Stimulated activated CD4-positive, alpha-beta T cell treated with anti-CD3 and anti-CD28 coated beads, Interleukin-15, amount 100 ng/mL, for 24 hours (primary cell): ENCODE measurements around the gene PLEKHJ1.

ENCODE experiments used
- DNase-seq: peaks from one replicate; pipeline ENCODE4 v3.0.0-alpha.2; 2020

Gene PLEKHJ1

DNA sequence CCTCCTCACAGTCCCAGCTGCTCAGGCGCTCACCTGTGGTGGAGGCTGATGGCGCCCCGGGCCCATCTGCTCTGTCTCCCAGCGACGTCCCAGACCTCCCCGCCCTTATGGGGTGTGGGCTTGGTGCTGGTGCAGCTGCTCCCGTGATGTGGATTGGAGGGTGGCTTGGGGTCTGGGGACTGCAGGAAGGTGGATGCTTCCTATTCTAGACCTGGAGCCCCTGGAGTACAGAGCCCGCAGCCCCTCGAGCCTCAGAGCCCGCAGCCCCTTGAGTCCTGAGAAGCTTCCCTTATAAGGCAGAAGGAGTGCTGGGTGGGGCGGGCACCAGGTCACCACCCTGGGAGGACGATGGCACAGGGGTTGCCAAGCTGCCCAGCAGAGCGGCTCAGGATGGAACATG lies 40.8 kb downstream of the PLEKHJ1 start:
- DNase-seq = no peak

DNA sequence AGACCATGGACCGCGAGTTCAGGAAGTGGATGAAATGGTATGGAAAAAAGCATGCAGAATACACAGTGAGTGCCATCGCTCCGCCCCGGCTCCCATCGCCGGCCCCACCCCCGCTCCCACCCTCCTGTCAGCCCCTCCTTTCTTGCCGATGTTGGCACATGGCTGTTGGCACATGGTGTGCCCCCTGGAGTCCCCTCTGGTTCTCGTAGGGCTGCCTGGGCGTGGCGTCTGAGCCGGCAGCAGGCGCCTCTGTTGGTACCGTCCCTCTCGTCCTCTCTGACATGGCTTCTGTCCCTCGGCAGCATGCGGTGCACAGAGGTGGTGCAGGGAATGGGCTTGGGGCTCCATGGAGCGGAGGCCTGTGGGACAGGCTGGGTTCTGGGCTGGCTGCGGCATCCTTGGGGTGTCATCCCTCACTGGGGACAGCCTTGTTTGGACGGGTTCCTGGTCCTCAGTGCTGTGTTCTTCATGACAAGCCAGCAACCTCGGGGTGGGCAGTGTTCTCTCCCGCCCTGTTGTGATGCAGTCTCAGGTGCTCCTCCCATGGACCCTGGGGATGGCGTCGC lies 41.5 kb downstream of the PLEKHJ1 start:
- DNase-seq = no peak

DNA sequence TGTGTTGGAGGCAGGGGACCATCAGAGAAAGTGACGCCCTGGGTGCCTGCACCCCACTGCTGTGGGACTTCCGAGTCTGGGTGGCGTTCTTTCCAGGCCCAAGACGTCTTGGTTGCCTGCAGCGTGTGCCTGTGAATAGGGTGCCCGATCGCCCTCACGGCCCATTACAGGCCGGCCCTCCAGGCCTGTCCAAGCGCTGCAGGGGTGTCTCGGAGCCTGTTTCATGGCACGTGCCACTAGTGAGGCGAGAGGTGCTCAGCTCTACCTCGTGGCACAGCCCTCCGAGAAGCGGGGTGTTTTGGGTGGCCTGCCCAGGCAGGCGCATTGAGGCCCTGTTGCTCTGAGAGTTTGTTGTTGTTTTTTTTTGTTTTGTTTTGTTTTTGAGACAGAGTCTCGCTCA lies 42.3 kb downstream of the PLEKHJ1 start:
- DNase-seq = no peak

DNA sequence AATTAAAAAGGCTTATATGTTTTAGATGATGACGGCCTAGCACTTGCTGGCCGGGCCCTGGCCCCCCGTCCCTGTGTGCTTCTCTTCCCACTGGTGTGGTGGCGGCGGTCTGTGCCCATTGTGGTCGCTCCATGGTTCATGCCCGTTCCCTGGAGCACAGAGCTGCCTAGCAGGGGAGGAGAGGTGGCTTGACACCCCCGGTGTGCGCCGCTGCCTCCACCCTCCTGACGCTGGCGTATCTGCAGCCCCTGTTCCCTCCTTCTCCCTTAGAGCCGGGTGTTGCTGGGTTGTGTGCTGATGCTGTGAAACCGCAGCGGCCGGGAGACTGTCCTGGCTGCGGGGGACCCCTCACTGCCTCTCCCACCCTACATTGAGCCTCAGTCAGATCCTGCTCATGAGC lies 43.3 kb downstream of the PLEKHJ1 start:
- DNase-seq = no peak

DNA sequence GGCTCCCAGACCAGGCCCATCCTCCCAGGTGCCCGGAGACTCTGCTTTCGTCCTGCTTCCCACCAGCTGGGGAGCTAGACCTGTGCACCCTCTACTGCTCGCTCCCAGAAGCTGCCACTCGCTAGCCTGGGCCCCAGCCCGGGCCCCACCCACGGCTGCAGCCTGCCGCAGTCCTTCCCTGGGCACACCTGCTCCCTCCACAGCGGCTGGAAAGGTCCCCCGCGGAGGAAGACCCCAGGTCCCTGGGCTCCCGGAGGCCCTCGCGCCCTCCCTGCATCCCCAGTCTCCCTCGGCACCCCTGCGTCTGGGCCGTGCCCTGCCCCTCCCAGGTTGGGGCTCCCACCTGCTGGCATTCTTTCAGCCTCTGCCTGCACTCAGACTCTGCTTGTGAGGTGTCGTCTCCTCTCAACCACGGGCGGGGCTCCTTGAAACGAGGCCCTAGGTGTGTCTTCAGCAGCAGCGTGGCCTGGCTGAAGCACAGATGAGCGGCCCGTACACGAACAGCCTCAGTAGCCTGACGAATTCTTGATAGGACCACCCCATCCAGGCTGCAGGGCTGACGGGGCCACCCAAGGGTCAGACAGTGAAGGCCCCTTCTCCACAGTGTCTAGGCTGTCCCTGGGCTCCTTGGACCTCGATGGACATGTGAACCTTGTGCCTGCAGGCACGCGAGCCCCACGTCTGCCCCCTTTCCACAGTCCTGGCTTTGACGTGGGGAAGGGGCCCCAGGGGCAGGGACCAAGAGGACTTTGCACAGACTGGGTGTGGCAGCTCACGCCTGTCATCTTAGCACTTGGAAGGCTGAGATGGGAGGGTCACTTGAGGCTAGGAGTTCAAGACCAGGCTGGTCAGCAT lies 44.4 kb downstream of the PLEKHJ1 start:
- no peak for DNase-seq

DNA sequence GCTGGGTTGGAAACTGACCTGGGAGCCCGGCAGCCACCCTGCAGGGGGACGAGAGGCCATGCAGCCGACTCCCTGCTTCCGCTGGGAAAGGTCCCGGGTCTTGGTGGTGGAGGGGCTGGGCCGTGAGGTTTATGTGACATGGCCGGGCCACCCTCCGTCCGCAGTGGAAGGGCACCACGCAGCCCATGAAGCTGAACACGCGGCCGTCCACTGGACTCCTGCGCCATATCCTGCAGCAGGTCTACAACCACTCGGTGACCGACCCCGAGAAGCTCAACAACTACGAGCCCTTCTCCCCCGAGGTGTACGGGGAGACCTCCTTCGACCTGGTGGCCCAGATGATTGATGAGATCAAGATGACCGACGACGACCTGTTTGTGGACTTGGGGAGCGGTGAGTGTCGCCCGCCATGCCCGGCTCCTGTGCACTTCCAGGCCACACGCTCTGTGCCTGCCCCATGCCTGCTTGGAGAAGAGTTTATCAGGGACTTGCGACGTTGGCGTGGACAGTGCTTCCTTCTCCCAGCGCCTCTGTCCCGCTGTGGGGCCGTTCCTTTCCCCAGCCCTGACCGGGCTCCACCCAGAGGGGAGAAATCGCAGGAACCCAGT lies 45.2 kb downstream of the PLEKHJ1 start:
- no peak for DNase-seq

DNA sequence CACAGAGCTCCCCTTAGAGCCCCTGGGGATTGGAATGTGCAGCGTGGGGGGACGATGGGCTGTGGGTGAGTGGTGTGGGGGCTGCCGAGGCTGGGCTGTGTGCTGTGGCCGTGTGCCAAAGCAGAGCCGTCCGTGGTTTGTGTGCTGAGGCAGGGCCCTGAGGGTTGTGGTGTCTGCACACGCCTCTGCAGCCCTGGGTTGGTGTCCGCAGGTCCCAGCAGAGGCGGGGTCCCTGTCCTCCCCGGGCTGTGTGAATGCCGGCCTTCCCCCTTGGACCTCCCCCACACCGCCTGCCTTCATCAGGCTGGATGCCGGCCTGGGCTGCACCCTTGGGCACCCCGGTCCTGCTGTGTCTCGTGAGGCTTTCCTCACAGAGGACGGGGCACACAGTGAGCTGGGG lies 46.2 kb downstream of the PLEKHJ1 start:
- DNase-seq = no peak

DNA sequence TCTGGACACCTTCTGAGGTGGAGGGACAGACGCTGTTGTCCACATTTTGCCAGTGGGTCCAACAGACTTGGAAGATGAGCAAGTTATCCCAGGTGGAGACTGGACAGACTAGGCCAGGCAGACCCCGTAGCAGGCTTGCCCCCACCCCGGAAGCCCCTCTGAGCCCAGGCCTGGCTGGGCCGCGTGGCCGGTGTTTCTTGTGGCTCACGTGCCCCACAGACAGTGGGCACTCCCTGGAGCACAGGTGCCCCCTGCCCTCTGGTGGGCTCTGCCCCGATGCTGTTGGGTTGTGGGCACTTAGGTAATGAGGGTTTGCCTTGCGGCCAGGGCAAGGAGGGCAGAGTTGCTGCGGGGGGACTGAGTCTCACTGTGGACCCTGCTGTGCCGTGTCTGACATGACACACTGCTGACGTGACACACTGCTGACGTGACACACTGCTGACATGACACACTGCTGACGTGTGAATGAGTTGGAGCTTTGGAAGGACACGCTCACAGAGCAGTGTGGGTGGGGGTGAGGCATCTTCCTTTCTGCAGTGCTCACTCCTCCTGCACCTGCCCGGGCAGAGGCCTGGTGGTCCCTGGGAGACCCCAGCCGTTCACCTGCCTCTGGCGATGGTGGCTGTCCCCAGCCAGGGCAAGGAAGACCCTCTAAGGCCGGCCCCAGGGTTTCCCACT lies 47.3 kb downstream of the PLEKHJ1 start:
- peak; percentile 41 for DNase-seq

DNA sequence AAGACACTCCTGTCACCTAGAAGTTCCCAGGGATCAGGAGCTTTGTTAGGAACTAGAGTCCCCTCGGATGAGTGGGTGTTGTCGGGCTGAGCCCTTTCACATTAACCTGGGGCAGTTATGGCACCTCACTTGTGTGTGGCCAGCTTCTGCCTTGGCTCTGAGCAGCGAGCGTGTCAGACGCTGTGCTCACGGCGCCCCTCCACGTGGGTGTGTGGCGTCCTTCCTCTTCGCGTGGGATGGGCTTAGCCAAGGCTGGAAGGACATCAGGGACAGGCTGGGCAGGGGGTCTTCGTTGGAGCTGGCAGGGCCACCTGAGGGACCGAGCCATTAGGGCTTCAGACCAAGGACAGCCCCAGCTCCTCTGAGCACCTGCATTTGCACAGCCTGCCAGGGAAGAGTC lies 49.0 kb downstream of the PLEKHJ1 start:
- DNase-seq = no peak

DNA sequence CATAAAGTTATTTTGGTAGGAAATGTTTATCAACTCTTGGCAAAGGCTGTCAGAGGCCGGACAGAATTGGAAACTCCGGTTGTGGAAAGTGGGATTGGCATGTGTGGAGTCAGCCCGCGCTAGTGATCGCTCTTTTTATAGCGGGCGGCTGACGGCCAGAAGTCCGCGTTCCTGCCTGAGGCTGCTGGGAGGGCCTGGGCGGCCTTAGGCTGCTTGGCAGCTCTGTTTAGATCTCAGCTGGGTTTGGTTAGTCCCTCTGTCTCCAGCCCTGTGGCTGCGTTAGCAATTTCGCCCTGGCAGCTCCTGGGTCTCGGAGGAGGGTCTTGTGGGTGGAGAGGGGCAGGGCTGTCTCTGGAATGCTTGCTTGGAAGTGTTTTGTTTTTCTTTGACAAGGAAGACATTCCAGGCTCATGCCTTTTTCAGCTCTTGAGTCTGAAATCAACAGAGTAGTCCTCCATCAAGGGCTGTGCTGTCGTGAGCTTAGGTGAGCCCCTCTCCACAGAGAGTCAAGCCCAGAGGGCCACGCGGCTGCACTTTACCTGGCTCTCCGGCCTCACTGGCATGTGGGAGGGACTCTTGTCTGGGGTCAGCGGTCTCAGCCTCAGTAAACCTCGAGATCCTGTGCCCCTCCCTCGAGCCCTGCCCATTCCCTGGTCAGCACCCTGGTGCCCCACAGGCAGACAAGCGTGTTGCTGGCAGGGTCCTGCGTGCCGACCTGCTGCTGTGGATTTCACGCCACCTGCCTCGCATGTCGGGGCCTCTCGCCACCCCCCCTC lies 49.9 kb downstream of the PLEKHJ1 start:
- no peak for DNase-seq

DNA sequence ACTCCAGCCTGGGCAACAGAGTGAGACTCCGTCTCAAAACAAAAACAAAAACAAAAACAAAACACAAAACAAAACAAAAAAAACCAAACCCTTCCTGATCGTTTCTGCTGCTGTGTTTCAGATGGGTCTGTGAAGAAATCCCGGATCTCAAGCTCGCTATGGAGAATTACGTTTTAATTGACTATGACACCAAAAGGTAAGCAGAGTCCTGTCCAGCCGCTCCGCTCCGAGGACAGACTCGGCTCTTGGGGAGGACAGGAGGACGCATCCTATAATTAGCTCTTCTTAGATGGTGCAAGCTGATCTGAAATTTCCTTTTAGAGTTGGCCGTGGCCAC lies 50.4 kb downstream of the PLEKHJ1 start:
- no peak for DNase-seq

DNA sequence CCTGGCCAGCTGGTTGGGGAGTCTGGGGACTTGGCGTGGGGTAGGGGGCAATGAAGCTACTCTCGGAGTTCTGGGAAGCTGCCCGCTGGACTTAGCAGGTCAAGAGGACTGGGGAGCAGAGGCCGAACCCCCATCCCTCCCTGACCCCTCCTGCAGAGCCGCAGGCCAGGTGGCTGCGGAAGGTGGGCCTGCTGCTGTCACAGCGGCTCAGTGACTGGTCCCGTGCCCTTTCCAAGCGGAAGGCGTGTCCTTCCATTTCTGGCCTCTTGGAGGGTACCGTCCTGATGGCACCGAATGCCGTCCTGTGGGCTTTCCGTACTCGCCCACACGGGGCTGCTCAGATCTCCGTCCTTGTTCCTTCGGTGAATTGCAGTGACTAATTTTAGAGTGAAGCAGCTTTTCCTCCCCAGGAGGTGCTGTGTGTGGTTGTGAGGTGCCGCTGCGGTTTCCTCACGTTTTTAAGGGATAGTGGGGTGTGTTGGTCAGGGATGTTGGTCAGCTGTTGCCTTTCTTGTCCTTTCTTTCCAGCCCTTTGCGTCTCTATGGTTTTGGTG lies 51.6 kb downstream of the PLEKHJ1 start:
- DNase-seq = no peak
